Measurements from ENCODE around the gene FAM120B.

DNA sequence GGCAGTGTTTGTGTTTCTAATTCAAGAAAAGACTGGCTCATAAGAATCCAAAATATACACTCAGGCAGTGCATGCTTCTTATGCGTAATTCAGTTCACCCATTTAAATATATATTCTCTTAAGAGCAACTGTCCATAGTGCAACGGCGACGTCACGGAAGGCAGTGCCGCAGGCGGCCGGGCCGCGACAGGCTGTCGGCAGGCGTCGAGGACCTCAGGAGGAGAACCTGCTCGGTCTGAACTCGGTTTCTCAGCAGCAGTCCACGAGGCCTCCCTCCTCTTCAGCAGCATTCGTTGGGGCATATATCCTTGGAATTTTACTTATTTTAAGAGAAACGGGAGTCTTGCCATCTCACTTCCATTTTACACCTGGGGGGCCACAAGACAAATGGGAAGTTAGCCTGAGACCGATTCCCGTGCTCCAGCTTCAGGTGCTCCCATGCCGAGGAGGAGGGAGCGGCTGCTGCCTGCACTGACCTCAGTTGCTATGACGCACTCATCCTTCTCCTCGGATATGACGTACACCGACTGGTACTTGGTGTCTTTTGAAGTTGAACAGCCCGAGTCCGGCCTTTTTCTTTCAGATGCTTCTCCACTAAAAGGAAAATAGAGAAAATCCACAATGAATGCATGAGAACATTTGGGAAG is 23.9 kb upstream of the FAM120B start:
- TF ChIP-seq EZH2 (IDR thresholded peaks at IDR 0.05; ENCODE audit: low read depth, unreplicated experiment) (no peak), CTCF (conservative IDR thresholded peaks at IDR 0.05; ENCODE audit: low read depth in 2 of 2) (no peak), EZH2phosphoT487 (IDR thresholded peaks at IDR 0.05; ENCODE audit: unreplicated experiment) (no peak), JUNB (IDR thresholded peaks at IDR 0.05; ENCODE audit: unreplicated experiment) (no peak), POLR2AphosphoS5 (IDR thresholded peaks at IDR 0.05; ENCODE audit: low read depth) (no peak), REST (IDR thresholded peaks at IDR 0.05; ENCODE audit: unreplicated experiment) (no peak), ZNF114 (CRISPR knock-in tag; IDR thresholded peaks at IDR 0.05) (no peak), STAT1 (IDR thresholded peaks at IDR 0.05; ENCODE audit: unreplicated experiment) (no peak), CREB1 (CRISPR knock-in tag; IDR thresholded peaks at IDR 0.05; ENCODE audit: low read depth) (no peak), ZNF331 (CRISPR knock-in tag; IDR thresholded peaks at IDR 0.05; ENCODE audit: low read depth) (no peak)
- TF ChIP-seq, protein P1, sequence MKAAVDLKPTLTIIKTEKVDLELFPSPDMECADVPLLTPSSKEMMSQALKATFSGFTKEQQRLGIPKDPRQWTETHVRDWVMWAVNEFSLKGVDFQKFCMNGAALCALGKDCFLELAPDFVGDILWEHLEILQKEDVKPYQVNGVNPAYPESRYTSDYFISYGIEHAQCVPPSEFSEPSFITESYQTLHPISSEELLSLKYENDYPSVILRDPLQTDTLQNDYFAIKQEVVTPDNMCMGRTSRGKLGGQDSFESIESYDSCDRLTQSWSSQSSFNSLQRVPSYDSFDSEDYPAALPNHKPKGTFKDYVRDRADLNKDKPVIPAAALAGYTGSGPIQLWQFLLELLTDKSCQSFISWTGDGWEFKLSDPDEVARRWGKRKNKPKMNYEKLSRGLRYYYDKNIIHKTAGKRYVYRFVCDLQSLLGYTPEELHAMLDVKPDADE (IDR thresholded peaks at IDR 0.05), result no peak

Measured in GM23338 (cell line).